GM12892 (cell line): ENCODE measurements around the gene ARHGEF11.

ENCODE experiments used
- POLR2A ChIP-seq: IDR thresholded peaks from 2 replicates; pipeline ENCODE4 v1.6.1; 2011; ENCODE audit warnings: low read depth, low read length, control low read depth
- POLR2AphosphoS5 ChIP-seq: IDR thresholded peaks from 2 replicates; pipeline ENCODE4 v1.6.1; 2011; ENCODE audit warnings: low read depth, low read length, control low read depth
- TAF1 ChIP-seq: IDR thresholded peaks from 2 replicates; pipeline ENCODE4 v1.6.1; 2011; ENCODE audit warnings: low read depth, mild to moderate bottlenecking, control low read depth, low read length, borderline replicate concordance

- TF ChIP-seq POLR2AphosphoS5: no peak
- TF ChIP-seq POLR2A: no peak
- TF ChIP-seq TAF1: no peak
Observed at GRCh38 chr1:156898971-156899664, 146.4 kb downstream of the ARHGEF11 start.
